SK-N-SH (cell line): ENCODE measurements around the gene ECPAS. TPM values are rescaled to one million over a fixed set of nuclear protein-coding genes. Genes with fewer than 3 reads are reported as not detected.

ENCODE experiments used
- CTCF ChIA-PET: fragments of 300-600, 350-600 bp; formaldehyde crosslinking; extraction: SDS; loops from one replicate; lab custom pipeline; 2021; lab: Yijun Ruan, JAX
- POLR2A ChIA-PET: fragments of 350-600 bp; sonication (Branson Sonifier 250); formaldehyde crosslinking; extraction: SDS; loops from one replicate; lab custom pipeline; 2020; ENCODE audit warnings: antibody characterized with exemption, inconsistent platforms; lab: Yijun Ruan, JAX
- DNase-seq: peaks from one replicate; pipeline ENCODE4 v3.0.0; 2012
- H2AFZ ChIP-seq: fragments of 200-600 bp; sonication (generic); 2 replicates; pipeline ENCODE4 v1.8.1; 2016; ENCODE audit warnings: antibody characterized with exemption, mild to moderate bottlenecking, low read depth
- H3F3A ChIP-seq: fragments of 200-600 bp; sonication (generic); replicated peaks from 2 replicates; pipeline ENCODE3; 2016; ENCODE audit warnings: antibody characterized with exemption, mild to moderate bottlenecking; ENCODE audit not compliant: insufficient read depth
- H3K27ac ChIP-seq, 2 experiments: fragments of 200-500 bp in 1 of 2; fragments of 200-600 bp in 1 of 2; sonication (Bioruptor generic) in 1 of 2; sonication (generic), shearing (Covaris generic) in 1 of 2; 2 replicates each; pipeline versions ENCODE4 v1.5.1 to v1.6.1; 2014 to 2016; ENCODE audit warnings: low read depth in 2 of 2, inconsistent platforms in 1 of 2, low read length in 1 of 2, mild to moderate bottlenecking in 1 of 2, mixed read lengths in 1 of 2
- H3K27me3 ChIP-seq: fragments of 200-600 bp; sonication (generic), shearing (Covaris generic); 2 replicates; pipeline ENCODE4 v1.6.1; 2016; ENCODE audit warnings: mixed run types; ENCODE audit not compliant: insufficient read depth
- H3K36me3 ChIP-seq, 2 experiments: fragments of 200-500 bp in 1 of 2; fragments of 200-600 bp in 1 of 2; sonication (Bioruptor generic) in 1 of 2; sonication (generic) in 1 of 2; replicated peaks in 1 of 2; 2 replicates each; pipeline versions ENCODE3 to v1.5.1; 2014 to 2016; ENCODE audit warnings: low read length in 1 of 2, mild to moderate bottlenecking in 1 of 2; ENCODE audit not compliant: insufficient read depth in 2 of 2, control insufficient read depth in 1 of 2
- H3K4me1 ChIP-seq, 2 experiments: fragments of 200-500 bp in 1 of 2; fragments of 200-600 bp in 1 of 2; sonication (Bioruptor generic) in 1 of 2; sonication (generic), shearing (Covaris generic) in 1 of 2; 2 replicates each; pipeline versions ENCODE4 v1.5.1 to v1.6.1; 2014 to 2016; ENCODE audit warnings: low read depth in 1 of 2, low read length in 1 of 2, mixed run types in 1 of 2; ENCODE audit not compliant: insufficient read depth in 2 of 2, control insufficient read depth in 1 of 2
- H3K4me2 ChIP-seq: fragments of 200-600 bp; sonication (generic), shearing (Covaris generic); 2 replicates; pipeline ENCODE4 v1.6.1; 2017; ENCODE audit warnings: mixed run types
- H3K4me3 ChIP-seq, 2 experiments: fragments of 200-500 bp in 1 of 2; fragments of 200-600 bp in 1 of 2; sonication (Bioruptor generic) in 1 of 2; sonication (generic), shearing (Covaris generic) in 1 of 2; 2 replicates each; pipeline versions ENCODE4 v1.5.1 to v1.8.1; 2014 to 2016; ENCODE audit warnings: low read depth in 2 of 2, inconsistent platforms in 1 of 2, low read length in 1 of 2, mild to moderate bottlenecking in 1 of 2, mixed read lengths in 1 of 2, moderate library complexity in 1 of 2
- H3K79me2 ChIP-seq: fragments of 200-600 bp; sonication (generic); 2 replicates; pipeline ENCODE4 v1.8.1; 2017; ENCODE audit warnings: mild to moderate bottlenecking; ENCODE audit not compliant: insufficient read depth
- H3K9ac ChIP-seq: fragments of 200-600 bp; sonication (generic); 2 replicates; pipeline ENCODE4 v1.6.1; 2017; ENCODE audit warnings: mixed run types
- H3K9me2 ChIP-seq: fragments of 200-600 bp; sonication (generic); 2 replicates; pipeline ENCODE4 v1.6.1; 2017; ENCODE audit warnings: mixed run types
- H3K9me3 ChIP-seq: fragments of 200-600 bp; sonication (generic); 2 replicates; pipeline ENCODE4 v1.6.1; 2017; ENCODE audit warnings: mixed run types, mild to moderate bottlenecking, moderate library complexity
- H4K20me1 ChIP-seq: fragments of 200-600 bp; sonication (generic); 2 replicates; pipeline ENCODE4 v1.6.1; 2017; ENCODE audit warnings: mild to moderate bottlenecking, mixed run types; ENCODE audit not compliant: insufficient read depth
- CTCF ChIP-seq: fragments of 200-600 bp; sonication (generic); IDR thresholded peaks from 2 replicates; pipeline ENCODE4 v1.6.1; 2017; ENCODE audit warnings: antibody characterized with exemption, mild to moderate bottlenecking, moderate library complexity
- EZH2phosphoT487 ChIP-seq: fragments of 200-600 bp; sonication (generic); IDR thresholded peaks from 2 replicates; pipeline ENCODE4 v1.6.1; 2017; ENCODE audit warnings: low read depth, mixed run types, mild to moderate bottlenecking, antibody characterized with exemption, moderate library complexity, borderline replicate concordance
- GATA2 ChIP-seq: sonication (generic); formaldehyde crosslinking; IDR thresholded peaks from 2 replicates; pipeline ENCODE4 v1.5.0; 2020; ENCODE audit warnings: mild to moderate bottlenecking, missing genetic modification reagents
- JUND ChIP-seq: IDR thresholded peaks from 2 replicates; pipeline ENCODE4 v1.4.0; 2012
- MXI1 ChIP-seq: IDR thresholded peaks from 2 replicates; pipeline ENCODE4 v1.6.1; 2012; ENCODE audit warnings: mild to moderate bottlenecking, low read depth, low read length, improper control_type of control experiment
- POLR2AphosphoS5 ChIP-seq: IDR thresholded peaks from 2 replicates; pipeline ENCODE4 v1.6.1; 2012; ENCODE audit warnings: low read depth, low read length
- RAD21 ChIP-seq: IDR thresholded peaks from 2 replicates; pipeline ENCODE4 v1.6.1; 2012; ENCODE audit warnings: mild to moderate bottlenecking, low read length
- RCOR1 ChIP-seq: fragments of 150-350 bp; IDR thresholded peaks from 2 replicates; pipeline ENCODE4 v1.6.1; 2017; ENCODE audit warnings: antibody characterized with exemption, low read length
- TCF12 ChIP-seq: IDR thresholded peaks from 2 replicates; pipeline ENCODE4 v1.4.0; 2012
- YY1 ChIP-seq: IDR thresholded peaks from 2 replicates; pipeline ENCODE4 v1.4.0; 2012; ENCODE audit warnings: low read depth, mild to moderate bottlenecking
- WGBS: methylation state at CpG from one replicate; pipeline ENCODE4 v1.1.6; 2017; ENCODE audit warnings: low lambda C conversion rate; 5-methylcytosine and 5-hydroxymethylcytosine counted together
- polyA plus RNA-seq, 3 experiments: library from polyadenylated mRNA; depleted of rRNA; stranded (reverse); fragments of >200 nt; gene quantifications; 2 replicates each; pipeline ENCODE4 v1.2.3, GENCODE V29; 2012

Gene ECPAS
- polyA plus RNA-seq, 1 of the 3 experiments (the other 2 are of a cell fraction), result 17.9 TPM

- TF ChIP-seq EZH2phosphoT487 (no peak), MXI1 (no peak), GATA2 (CRISPR knock-in tag) (no peak), CTCF (no peak), RCOR1 (no peak), JUND (no peak), POLR2AphosphoS5 (no peak), TCF12 (no peak), RAD21 (no peak), YY1 (no peak)
- POLR2A ChIA-PET, result no interaction called here
- no peaks in the 10 kb centered on the region for H4K20me1 ChIP-seq
- peaks cover 51 to 64% of the 10 kb centered on the region in 2 experiments for H3K36me3 ChIP-seq
- no peak overlapping the region for H3K27ac ChIP-seq
- H3K4me1 ChIP-seq, result peaks cover 0 to 12% of the 10 kb centered on the region in 2 experiments; a peak in 1 of 4 replicates
- peaks cover 8% of the 10 kb centered on the region for H3F3A ChIP-seq
- H2AFZ ChIP-seq, result no peak overlapping the region
- DNase-seq, result no peak
- no peak overlapping the region for H3K9ac ChIP-seq
- H3K9me3 ChIP-seq, result no peaks in the 10 kb centered on the region
- whole genome bisulfite sequencing, result 96% methylated on average over 3 of the region's 3 CpGs
- no peaks in the 10 kb centered on the region for H3K79me2 ChIP-seq
- CTCF ChIA-PET, result interaction anchor here (0.7 kb wide), 1 partner anchor 19 kb away, joined by 3 read pairs; no protein-coding TSS in a partner anchor
- no peak overlapping the region for H3K4me3 ChIP-seq
- no peak overlapping the region for H3K4me2 ChIP-seq
- no peaks in the 10 kb centered on the region for H3K9me2 ChIP-seq
- H3K27me3 ChIP-seq, result no peaks in the 10 kb centered on the region
Measured at GRCh38 chr9:111431684-111432083, 52.5 kb downstream of the ECPAS start.

- no peaks in the 10 kb centered on the region for H3K27me3 ChIP-seq
- H3K36me3 ChIP-seq, result peaks cover 58 to 79% of the 10 kb centered on the region in 2 experiments
- no peaks in the 10 kb centered on the region for H3K9me3 ChIP-seq
- no peak overlapping the region for H3K27ac ChIP-seq
- H2AFZ ChIP-seq, result no peak overlapping the region
- DNase-seq, result no peak
- no peak for TF ChIP-seq CTCF
- TF ChIP-seq, all 33 proteins: peak for 0
- Histone ChIP-seq H3K9me2 (no peaks in the 10 kb centered on the region), H3K9ac (no peak overlapping the region), H3F3A (peaks cover 8% of the 10 kb centered on the region), H3K4me2 (no peak overlapping the region), H3K79me2 (no peaks in the 10 kb centered on the region), H3K4me3 (no peak overlapping the region), H3K4me1 (peaks cover 0 to 12% of the 10 kb centered on the region in 2 experiments; a peak in 1 of 4 replicates), H4K20me1 (no peaks in the 10 kb centered on the region)
- POLR2A ChIA-PET, result no interaction called here
- CTCF ChIA-PET, result no interaction called here
Measured at GRCh38 chr9:111429175-111429574, 55.0 kb downstream of the ECPAS start.
